Panc1 (cell line): ENCODE data around the gene SLC12A8. TPM values are rescaled to one million over a fixed set of nuclear protein-coding genes. Genes with fewer than 3 reads are reported as not detected.

Experiments
- ATAC-seq: fragments of 200-7000 bp; cut with Tn5 transposase; 2 replicates; pipeline ENCODE4 v1.9.1; 2020; ENCODE audit warnings: mild to moderate bottlenecking, moderate library complexity
- BruUV-seq: library from RNA; stranded (reverse); fragments of 400-500 nt; replicated peaks from 2 replicates; lab custom pipeline; 2021; lab: Mats Ljungman, UMichigan
- CTCF ChIA-PET: fragments of 300-600 bp; sonication (Branson Sonifier 250); formaldehyde crosslinking; loops from one replicate; lab custom pipeline; 2022; ENCODE audit warnings: antibody characterized with exemption; lab: Charles Lee
- POLR2A ChIA-PET: fragments of 300-600 bp; sonication (Branson Sonifier 250); formaldehyde crosslinking; loops from one replicate; lab custom pipeline; 2022; ENCODE audit warnings: antibody characterized with exemption; lab: Charles Lee
- DNase-seq: peaks from one replicate; pipeline ENCODE4 v3.0.0-alpha.2; 2010; ENCODE audit warnings: low read depth, low spot score
- H3K27ac ChIP-seq: 2 replicates; pipeline ENCODE4 v1.5.1; 2011; ENCODE audit warnings: mild to moderate bottlenecking, low read length, inconsistent platforms
- H3K27me3 ChIP-seq: fragments of 200-500 bp; sonication (Bioruptor generic); 2 replicates; pipeline ENCODE4 v1.6.0; 2014; ENCODE audit warnings: low read length, inconsistent platforms; ENCODE audit not compliant: control insufficient read depth, insufficient read depth
- H3K36me3 ChIP-seq: fragments of 200-500 bp; sonication (Bioruptor generic); 2 replicates; pipeline ENCODE4 v1.5.1; 2014; ENCODE audit warnings: inconsistent platforms, mild to moderate bottlenecking, low read length, moderate library complexity; ENCODE audit not compliant: control insufficient read depth, insufficient read depth
- H3K4me1 ChIP-seq: 2 replicates; pipeline ENCODE4 v1.5.1; 2011; ENCODE audit warnings: inconsistent platforms, mild to moderate bottlenecking, low read length, moderate library complexity; ENCODE audit not compliant: control insufficient read depth, insufficient read depth
- H3K4me3 ChIP-seq, 2 experiments: 2 replicates each; pipeline ENCODE4 v1.5.1; 2011 to 2012; ENCODE audit warnings: low read depth in 2 of 2, low read length in 2 of 2, mild to moderate bottlenecking in 2 of 2, inconsistent platforms in 1 of 2, moderate library complexity in 1 of 2
- H3K9me3 ChIP-seq: fragments of 200-500 bp; sonication (Bioruptor generic); 2 replicates; pipeline ENCODE4 v1.5.1; 2014; ENCODE audit warnings: low read depth, mild to moderate bottlenecking, inconsistent platforms, low read length, moderate library complexity; ENCODE audit not compliant: control insufficient read depth, insufficient read depth
- POLR2AphosphoS5 ChIP-seq: IDR thresholded peaks from 2 replicates; pipeline ENCODE4 v1.6.1; 2012; ENCODE audit warnings: mild to moderate bottlenecking, low read depth, low read length, moderate library complexity
- SIN3A ChIP-seq: IDR thresholded peaks from 2 replicates; pipeline ENCODE4 v1.6.1; 2012; ENCODE audit warnings: low read depth, mild to moderate bottlenecking, low read length, moderate library complexity, borderline replicate concordance; ENCODE audit not compliant: insufficient read depth
- TCF7L2 ChIP-seq: IDR thresholded peaks from 2 replicates; pipeline ENCODE4 v1.6.1; 2011; ENCODE audit warnings: mild to moderate bottlenecking, low read depth, low read length, inconsistent platforms
- in situ Hi-C: cut with HindIII; loops from 2 replicates; pipeline ENCODE4 v1.10.0; 2016; ENCODE audit warnings: low sequenced_read_pairs, low pct_unique_long_range_greater_than_20kb
- intact Hi-C: fragments of 100-400 bp; cut with micrococcal nuclease; formaldehyde crosslinking; loops from one replicate; pipeline ENCODE4 v1.10.0; 2022; ENCODE audit not compliant: unreplicated experiment
- total RNA-seq: library from RNA; stranded (reverse); gene quantifications from one replicate; pipeline ENCODE4 v1.2.1, GENCODE V29; 2021; ENCODE audit not compliant: unreplicated experiment
- TF ChIP-seq, protein P1 (sequence below), 2 experiments: IDR thresholded peaks; 2 replicates each; pipeline ENCODE4 v1.6.1; 2011 to 2012; ENCODE audit warnings: low read depth in 2 of 2, control low read depth in 1 of 2, low read length in 1 of 2, mild to moderate bottlenecking in 1 of 2, moderate library complexity in 1 of 2; ENCODE audit not compliant: insufficient read depth in 1 of 2
- TF ChIP-seq, protein P2 (sequence below): fragments of 450-650 bp; IDR thresholded peaks from 2 replicates; pipeline ENCODE4 v1.5.1; 2017; ENCODE audit warnings: mild to moderate bottlenecking

SLC12A8 gene
- total RNA-seq, 1 experiment from 2014 or later = 7.0 TPM

- POLR2A ChIA-PET = no interaction called here
- intact Hi-C loops = no loop called here
- no TSS peak for BruUV-seq
Observed at GRCh38 chr3:125212091-125212508, 448 bp downstream of the SLC12A8 start.

DNA sequence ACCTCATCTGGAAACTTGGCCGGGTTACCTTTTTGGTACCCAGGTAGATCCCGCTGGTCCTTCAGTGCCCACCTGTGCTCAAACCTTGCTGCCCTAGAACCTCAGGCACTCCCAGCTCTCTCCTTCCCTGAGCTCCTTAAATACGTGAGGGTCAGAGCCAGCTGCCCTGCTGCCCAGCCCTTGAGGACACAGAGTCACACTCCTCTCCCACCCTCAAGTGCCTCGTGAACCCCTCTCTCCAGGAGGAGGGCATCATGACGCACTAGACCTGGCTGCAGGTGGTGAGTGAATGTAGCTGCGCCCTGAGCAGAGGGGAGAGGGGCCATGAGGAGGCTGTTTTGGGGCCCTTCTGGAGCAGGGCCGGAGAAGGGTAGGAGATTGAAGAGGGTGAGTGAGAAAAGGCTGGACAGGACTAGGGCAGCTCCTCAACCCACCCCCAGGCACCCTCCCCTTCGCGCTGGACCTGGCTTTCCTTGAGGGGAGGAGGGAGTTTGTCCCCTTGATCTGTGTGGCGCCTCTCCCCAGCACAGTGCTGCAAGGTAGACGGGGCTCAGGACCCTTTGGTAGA lies 941 bp downstream of the SLC12A8 start:
- no peak overlapping the region for H3K27ac ChIP-seq
- no peaks in the 10 kb centered on the region for H3K36me3 ChIP-seq
- in situ Hi-C loops (no loop called here), intact Hi-C loops (no loop called here)
- DNase-seq (no peak), ATAC-seq (peak; percentile 29)
- ChIA-PET POLR2A (interaction anchor here (0.6 kb wide), 1 partner anchor 19 kb away, joined by 3 read pairs; no protein-coding TSS in a partner anchor), CTCF (no interaction called here)
- H3K27me3 ChIP-seq = peaks cover 4% of the 10 kb centered on the region
- H3K4me3 ChIP-seq = peak overlapping the region; percentile 44 to 57
- H3K4me1 ChIP-seq = no peaks in the 10 kb centered on the region
- TF ChIP-seq, protein P1, sequence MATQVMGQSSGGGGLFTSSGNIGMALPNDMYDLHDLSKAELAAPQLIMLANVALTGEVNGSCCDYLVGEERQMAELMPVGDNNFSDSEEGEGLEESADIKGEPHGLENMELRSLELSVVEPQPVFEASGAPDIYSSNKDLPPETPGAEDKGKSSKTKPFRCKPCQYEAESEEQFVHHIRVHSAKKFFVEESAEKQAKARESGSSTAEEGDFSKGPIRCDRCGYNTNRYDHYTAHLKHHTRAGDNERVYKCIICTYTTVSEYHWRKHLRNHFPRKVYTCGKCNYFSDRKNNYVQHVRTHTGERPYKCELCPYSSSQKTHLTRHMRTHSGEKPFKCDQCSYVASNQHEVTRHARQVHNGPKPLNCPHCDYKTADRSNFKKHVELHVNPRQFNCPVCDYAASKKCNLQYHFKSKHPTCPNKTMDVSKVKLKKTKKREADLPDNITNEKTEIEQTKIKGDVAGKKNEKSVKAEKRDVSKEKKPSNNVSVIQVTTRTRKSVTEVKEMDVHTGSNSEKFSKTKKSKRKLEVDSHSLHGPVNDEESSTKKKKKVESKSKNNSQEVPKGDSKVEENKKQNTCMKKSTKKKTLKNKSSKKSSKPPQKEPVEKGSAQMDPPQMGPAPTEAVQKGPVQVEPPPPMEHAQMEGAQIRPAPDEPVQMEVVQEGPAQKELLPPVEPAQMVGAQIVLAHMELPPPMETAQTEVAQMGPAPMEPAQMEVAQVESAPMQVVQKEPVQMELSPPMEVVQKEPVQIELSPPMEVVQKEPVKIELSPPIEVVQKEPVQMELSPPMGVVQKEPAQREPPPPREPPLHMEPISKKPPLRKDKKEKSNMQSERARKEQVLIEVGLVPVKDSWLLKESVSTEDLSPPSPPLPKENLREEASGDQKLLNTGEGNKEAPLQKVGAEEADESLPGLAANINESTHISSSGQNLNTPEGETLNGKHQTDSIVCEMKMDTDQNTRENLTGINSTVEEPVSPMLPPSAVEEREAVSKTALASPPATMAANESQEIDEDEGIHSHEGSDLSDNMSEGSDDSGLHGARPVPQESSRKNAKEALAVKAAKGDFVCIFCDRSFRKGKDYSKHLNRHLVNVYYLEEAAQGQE (IDR thresholded peaks at IDR 0.05; ENCODE audit: insufficient read depth in 1 of 2, low read depth in 2 of 2, low read length in 1 of 2) = no peak
- TF ChIP-seq, protein P2, sequence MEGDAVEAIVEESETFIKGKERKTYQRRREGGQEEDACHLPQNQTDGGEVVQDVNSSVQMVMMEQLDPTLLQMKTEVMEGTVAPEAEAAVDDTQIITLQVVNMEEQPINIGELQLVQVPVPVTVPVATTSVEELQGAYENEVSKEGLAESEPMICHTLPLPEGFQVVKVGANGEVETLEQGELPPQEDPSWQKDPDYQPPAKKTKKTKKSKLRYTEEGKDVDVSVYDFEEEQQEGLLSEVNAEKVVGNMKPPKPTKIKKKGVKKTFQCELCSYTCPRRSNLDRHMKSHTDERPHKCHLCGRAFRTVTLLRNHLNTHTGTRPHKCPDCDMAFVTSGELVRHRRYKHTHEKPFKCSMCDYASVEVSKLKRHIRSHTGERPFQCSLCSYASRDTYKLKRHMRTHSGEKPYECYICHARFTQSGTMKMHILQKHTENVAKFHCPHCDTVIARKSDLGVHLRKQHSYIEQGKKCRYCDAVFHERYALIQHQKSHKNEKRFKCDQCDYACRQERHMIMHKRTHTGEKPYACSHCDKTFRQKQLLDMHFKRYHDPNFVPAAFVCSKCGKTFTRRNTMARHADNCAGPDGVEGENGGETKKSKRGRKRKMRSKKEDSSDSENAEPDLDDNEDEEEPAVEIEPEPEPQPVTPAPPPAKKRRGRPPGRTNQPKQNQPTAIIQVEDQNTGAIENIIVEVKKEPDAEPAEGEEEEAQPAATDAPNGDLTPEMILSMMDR = no peak
- TF ChIP-seq SIN3A (no peak), TCF7L2 (no peak), POLR2AphosphoS5 (no peak)
- H3K9me3 ChIP-seq = no peaks in the 10 kb centered on the region
- no TSS peak for BruUV-seq

More at GRCh38 chr3:125212091-125212508, 448 bp downstream of the SLC12A8 start:
- TF ChIP-seq TCF7L2 (no peak), SIN3A (no peak), POLR2AphosphoS5 (no peak)
- TF ChIP-seq, protein P2 = no peak
- TF ChIP-seq, protein P1 (IDR thresholded peaks at IDR 0.05; ENCODE audit: insufficient read depth in 1 of 2, low read depth in 2 of 2, low read length in 1 of 2) = no peak
- DNase-seq (no peak), ATAC-seq (peak; percentile 59)
- in situ Hi-C loops = no loop called here
- H3K4me3 ChIP-seq = peak overlapping the region; percentile 44 to 57
- no peaks in the 10 kb centered on the region for H3K9me3 ChIP-seq
- peaks cover 4% of the 10 kb centered on the region for H3K27me3 ChIP-seq
- CTCF ChIA-PET = no interaction called here
- no peaks in the 10 kb centered on the region for H3K36me3 ChIP-seq
- H3K4me1 ChIP-seq = no peaks in the 10 kb centered on the region
- H3K27ac ChIP-seq = peak overlapping the region; percentile 49
